Lower lobe of right lung (tissue), 2 donors: Measurements from ENCODE around the gene ZSWIM7. TPM values are rescaled to one million over a fixed set of nuclear protein-coding genes. Genes with fewer than 3 reads are reported as not detected.

Source experiments
- ATAC-seq, 2 donors: fragments of 200-7000 bp; cut with Tn5 transposase; one replicate each; pipeline ENCODE4 v1.9.1; 2020 to 2022; ENCODE audit warnings: mild to moderate bottlenecking in 2 of 2, moderate library complexity in 2 of 2
- DNase-seq: peaks from one replicate; pipeline ENCODE4 v3.0.0-alpha.2; 2020
- H3K27ac ChIP-seq: fragments of 200-600 bp; one replicate; pipeline ENCODE4 v1.8.0; 2022
- H3K27me3 ChIP-seq: fragments of 200-600 bp; one replicate; pipeline ENCODE4 v1.8.0; 2022; ENCODE audit warnings: low read depth
- H3K36me3 ChIP-seq: fragments of 200-600 bp; one replicate; pipeline ENCODE4 v1.8.0; 2022; ENCODE audit warnings: mild to moderate bottlenecking
- H3K4me1 ChIP-seq: fragments of 200-600 bp; one replicate; pipeline ENCODE4 v1.8.0; 2022
- H3K4me3 ChIP-seq: fragments of 200-600 bp; one replicate; pipeline ENCODE4 v1.8.0; 2022; ENCODE audit warnings: mild to moderate bottlenecking
- H3K9me3 ChIP-seq: fragments of 200-600 bp; one replicate; pipeline ENCODE4 v1.8.0; 2022
- CTCF ChIP-seq: fragments of 200-600 bp; IDR thresholded peaks from one replicate; pipeline ENCODE4 v1.8.0; 2022; ENCODE audit warnings: antibody characterized with exemption, mild to moderate bottlenecking
- intact Hi-C: fragments of 100-400 bp; cut with DNase I; formaldehyde crosslinking; loops from one replicate; pipeline ENCODE4 v1.11.0; 2022
- total RNA-seq: library from RNA; stranded (reverse); fragmentation: NEBNext Ultra II Directional; extraction: Animal tissue kit (Norgen Biotek cat#: 25700); gene quantifications from one replicate; pipeline ENCODE4 v1.2.1, GENCODE V29; 2021
- donor health status: DM: no; HTN: yes; CAD: no; lungs with severe emphysema.

ZSWIM7 gene
- total RNA-seq, 1 donor from 2014 or later = 21.3 TPM

GRCh38 chr17:15965528-15965927 is 34.0 kb downstream of the ZSWIM7 start:
- Histone ChIP-seq H3K27me3 (no peaks in the 10 kb centered on the region), H3K4me3 (no peak overlapping the region), H3K27ac (peak overlapping the region; percentile 63), H3K36me3 (no peaks in the 10 kb centered on the region), H3K9me3 (no peaks in the 10 kb centered on the region), H3K4me1 (peaks cover 30% of the 10 kb centered on the region)
- no peak for TF ChIP-seq CTCF
- no peak for DNase-seq
- ATAC-seq = peak in 1 of 2 donors; percentile 5
- intact Hi-C loops = no loop called here

- no peak for ATAC-seq
- DNase-seq = no peak
- Histone ChIP-seq H3K4me1 (peaks cover 43% of the 10 kb centered on the region), H3K4me3 (no peak overlapping the region), H3K36me3 (no peaks in the 10 kb centered on the region), H3K27me3 (no peaks in the 10 kb centered on the region), H3K9me3 (no peaks in the 10 kb centered on the region), H3K27ac (no peak overlapping the region)
- intact Hi-C loops = no loop called here
- TF ChIP-seq CTCF = no peak
Measured at GRCh38 chr17:15963670-15964110, 35.8 kb downstream of the ZSWIM7 start.

GRCh38 chr17:15958484-15958854 is 41.0 kb downstream of the ZSWIM7 start:
- DNase-seq = no peak
- Histone ChIP-seq H3K9me3 (no peaks in the 10 kb centered on the region), H3K36me3 (no peaks in the 10 kb centered on the region), H3K27ac (peak overlapping the region; percentile 31), H3K4me1 (peaks cover 21% of the 10 kb centered on the region), H3K4me3 (no peak overlapping the region), H3K27me3 (no peaks in the 10 kb centered on the region)
- intact Hi-C loops = no loop called here
- peak; percentile 5 to 39 for ATAC-seq
- TF ChIP-seq CTCF = no peak

GRCh38 chr17:15957608-15958307 is 41.7 kb downstream of the ZSWIM7 start:
- intact Hi-C loops = no loop called here
- DNase-seq = no peak
- no peak for TF ChIP-seq CTCF
- Histone ChIP-seq H3K4me3 (no peak overlapping the region), H3K27ac (no peak overlapping the region), H3K27me3 (no peaks in the 10 kb centered on the region), H3K36me3 (no peaks in the 10 kb centered on the region), H3K4me1 (peaks cover 21% of the 10 kb centered on the region), H3K9me3 (no peaks in the 10 kb centered on the region)
- no peak for ATAC-seq

GRCh38 chr17:15957206-15957605 is 42.3 kb downstream of the ZSWIM7 start:
- intact Hi-C loops = no loop called here
- no peak overlapping the region for H3K27ac ChIP-seq
- DNase-seq = no peak
- H3K9me3 ChIP-seq = no peaks in the 10 kb centered on the region
- peaks cover 21% of the 10 kb centered on the region for H3K4me1 ChIP-seq
- no peak for ATAC-seq
- TF ChIP-seq CTCF = no peak
- H3K4me3 ChIP-seq = no peak overlapping the region
- H3K36me3 ChIP-seq = no peaks in the 10 kb centered on the region
- H3K27me3 ChIP-seq = no peaks in the 10 kb centered on the region
